HG03196 (cell line): ENCODE measurements around the gene PBOV1.

ENCODE experiments used
- ATAC-seq: cut with Tn5 transposase; IDR thresholded peaks from one replicate; pipeline ENCODE4 v1.9.1; 2021; ENCODE audit not compliant: unreplicated experiment

Gene PBOV1

DNA sequence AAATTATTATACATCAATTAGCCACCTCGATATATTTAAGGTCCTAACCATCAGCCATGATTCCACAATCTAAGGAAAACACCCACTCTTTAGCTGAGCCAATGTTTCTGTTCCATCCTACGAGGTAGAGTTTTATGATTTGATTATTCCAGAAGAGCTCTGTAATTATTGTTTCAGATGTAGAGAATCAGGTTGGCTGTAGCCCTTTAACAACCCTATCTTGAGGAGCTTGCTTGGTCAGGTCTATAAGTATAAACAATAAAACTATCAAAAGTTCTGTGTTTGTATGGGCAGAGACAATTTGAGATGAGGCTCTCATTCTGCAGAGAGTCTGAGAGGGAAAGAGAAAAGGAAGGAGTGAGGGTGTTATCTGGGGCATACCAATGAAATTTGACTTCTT is at the start of gene PBOV1:
Gene PBOV1 (minus strand): TSS at position 43 of the 400 bp plus-strand sequence. CDS start 96 bp downstream, outside the sequence.
- ATAC-seq: no peak

DNA sequence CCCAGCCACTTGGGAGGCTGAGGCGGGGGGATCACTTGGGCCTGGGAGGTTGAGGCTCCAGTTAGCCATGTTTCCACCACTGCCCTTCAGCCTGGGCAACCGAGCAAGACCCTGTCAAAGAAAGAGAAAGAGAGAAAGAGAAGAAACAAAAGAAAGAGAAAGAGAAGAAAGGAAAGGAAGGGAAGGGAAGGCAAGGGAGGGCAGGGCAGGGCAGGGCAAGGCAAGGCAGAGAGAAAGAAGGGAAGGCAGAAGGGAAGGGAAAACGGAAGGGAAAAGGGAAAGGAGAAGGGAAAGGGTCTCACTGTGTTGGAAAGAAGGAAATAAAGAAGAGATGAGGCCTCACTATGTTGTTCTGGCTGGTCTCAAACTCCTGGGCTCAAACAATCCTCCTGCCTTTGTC is 47.8 kb upstream of the PBOV1 start:
- no peak for ATAC-seq

DNA sequence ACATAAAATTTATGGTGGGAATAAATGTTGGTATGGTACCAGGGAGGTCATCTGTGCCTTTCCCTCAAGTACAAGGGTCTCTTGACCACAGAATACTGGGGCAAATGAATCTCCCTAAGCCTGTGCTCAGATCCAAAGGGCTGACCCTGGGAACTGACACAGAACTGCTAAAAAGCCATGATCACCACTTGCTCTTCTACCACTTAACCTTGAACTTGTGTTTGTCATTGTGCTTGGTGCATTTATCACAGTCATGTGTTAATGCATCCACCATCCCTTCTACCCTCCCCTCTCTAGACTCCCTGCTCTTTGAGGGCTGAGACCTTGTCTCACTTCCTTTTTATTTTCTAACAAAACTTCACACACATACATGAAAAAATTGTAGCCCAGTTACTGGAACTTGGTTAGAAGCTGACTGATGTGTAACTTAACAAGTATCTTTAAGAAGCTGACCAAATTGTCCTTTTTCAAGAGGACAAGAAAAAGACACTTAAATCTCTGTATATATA is 46.1 kb upstream of the PBOV1 start:
- no peak for ATAC-seq

DNA sequence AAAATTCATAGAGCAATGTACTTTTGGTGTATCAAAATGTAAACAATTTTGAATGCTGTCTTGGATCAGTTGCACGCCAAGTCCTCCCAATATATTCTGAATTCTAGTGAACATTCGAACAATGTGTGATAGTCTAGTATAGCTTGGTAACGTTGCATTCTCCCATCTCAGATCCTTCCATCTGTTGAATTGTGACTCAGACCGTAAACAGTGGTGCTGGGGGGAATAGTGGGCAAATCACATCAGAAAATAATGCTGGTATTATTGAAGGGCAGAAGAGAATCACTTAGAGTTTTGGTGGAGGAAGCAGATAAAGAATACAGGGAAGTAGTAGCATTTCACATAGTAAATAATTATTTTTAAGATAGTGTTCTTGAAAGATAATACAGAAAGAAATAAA is 45.7 kb upstream of the PBOV1 start:
- no peak for ATAC-seq

DNA sequence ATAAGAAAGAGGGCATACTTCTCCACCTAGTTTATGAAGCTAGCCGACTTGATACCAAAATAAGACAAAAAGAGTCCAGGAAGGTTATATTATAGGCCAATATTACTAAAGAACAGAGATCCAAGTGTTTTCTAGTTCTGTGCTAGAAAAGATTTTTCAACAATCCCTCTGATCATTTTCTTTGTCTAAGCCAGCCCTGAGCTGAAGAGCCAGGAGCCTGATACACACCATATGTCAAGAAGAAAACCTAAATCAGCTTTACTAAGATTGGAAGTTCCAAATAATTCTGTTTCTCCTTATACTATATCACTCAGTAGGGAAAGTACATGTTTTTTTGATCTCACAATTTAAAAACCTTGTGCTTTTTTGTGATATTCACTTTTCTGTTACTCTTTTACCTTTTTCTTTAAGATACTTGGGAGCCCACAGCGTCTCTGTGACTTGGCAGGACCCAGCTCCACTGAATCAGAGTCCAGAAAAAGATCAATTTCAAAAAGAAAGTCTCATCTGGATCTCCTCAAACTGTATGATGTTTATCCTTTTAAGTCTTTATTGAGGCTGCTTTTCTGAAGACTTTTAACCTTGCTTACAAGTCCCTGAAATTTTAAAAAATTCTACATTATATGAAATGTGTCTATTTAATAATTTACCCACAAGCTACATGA is 43.0 kb upstream of the PBOV1 start:
- ATAC-seq: no peak

DNA sequence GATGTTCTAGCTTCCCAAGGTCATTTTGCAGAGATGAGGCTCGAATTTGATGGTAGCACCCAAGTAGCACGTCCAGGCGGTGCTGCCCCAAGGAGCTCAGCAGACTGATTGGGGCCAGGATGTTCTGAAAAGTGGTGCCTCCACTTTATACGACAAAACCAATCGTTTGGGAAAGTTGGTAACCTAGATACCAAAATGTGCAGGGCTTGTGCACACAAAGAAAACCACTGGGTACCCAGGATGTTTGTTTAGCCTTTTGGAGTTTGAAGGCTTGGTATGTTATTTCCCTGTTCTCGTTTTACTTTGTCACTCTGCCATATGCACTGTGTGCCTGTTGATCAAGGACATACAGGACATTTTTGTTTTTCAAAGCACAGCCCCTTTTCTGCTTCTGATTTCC is 40.7 kb upstream of the PBOV1 start:
- no peak for ATAC-seq

DNA sequence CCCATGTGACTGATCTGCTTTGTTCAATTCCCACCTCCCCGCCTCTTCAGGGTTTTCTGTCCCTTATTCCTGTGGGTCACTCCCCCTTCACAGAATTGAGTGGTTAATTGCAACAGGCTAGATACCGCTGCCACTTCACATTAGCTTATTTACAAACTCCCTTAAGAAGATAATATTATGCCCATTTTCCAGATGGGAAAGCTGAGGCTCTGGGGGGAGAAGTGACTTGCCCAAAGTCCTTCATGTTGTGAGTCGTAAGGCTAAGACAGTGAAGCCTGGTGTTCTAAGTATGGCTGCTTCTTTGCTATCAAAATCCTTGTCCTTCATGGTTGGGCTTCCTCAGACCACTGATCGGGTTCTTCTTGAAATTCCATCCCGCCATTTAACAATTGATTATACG is 39.9 kb upstream of the PBOV1 start:
- no peak for ATAC-seq

DNA sequence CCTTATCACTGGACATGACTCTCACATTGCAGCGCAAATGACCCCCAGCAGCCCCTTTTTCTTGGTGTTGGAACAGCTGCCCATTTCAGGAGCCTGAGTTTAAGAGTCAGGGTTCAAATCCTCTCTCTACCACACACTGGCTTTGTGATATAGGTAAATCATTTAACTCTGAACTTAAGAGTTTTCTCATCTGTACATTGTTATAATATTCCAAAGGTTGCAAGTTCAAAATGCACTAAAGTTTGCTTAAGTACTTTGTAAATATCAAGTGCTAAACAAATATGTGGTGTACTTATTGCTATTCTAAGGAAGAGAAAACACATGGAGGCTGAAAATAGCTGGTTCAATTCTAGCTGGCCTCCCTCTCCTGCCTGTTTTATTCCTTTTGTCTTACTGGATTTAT is 39.3 kb upstream of the PBOV1 start:
- ATAC-seq: no peak

DNA sequence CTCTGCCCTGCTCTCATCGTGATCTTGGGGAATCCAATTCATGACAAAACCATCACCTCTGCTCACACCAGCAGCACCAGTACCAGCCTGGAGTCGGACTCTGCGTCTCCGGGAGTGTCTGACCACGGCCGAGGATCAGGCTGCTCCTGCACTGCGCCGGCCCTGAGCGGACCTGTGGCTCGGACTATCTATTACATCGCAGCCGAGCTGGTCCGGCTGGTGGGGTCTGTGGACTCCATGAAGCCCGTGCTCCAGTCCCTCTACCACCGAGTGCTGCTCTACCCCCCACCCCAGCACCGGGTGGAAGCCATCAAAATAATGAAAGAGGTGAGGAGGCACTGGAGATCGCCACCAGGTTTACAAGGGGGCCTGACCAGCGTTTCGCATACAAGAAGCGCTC is 37.2 kb upstream of the PBOV1 start:
- no peak for ATAC-seq

DNA sequence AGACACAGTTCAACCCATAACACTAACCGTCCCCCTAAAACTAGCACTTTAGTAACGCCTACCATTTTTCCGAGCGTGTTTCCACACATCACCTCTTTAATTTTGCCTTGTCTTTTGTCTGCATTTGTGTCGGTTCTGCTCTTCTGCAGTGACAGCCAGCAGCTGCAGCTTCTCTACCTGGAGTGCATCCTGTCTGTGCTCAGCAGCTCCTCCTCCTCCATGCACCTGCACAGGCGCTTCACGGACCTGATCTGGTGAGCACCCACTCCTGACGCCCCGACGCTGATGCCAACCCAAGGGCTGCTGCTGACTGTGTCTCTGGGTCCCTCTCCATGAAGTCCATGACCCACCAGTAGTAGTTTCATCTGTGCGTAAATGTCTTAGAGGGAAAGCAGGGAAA is 35.4 kb upstream of the PBOV1 start:
- no peak for ATAC-seq

DNA sequence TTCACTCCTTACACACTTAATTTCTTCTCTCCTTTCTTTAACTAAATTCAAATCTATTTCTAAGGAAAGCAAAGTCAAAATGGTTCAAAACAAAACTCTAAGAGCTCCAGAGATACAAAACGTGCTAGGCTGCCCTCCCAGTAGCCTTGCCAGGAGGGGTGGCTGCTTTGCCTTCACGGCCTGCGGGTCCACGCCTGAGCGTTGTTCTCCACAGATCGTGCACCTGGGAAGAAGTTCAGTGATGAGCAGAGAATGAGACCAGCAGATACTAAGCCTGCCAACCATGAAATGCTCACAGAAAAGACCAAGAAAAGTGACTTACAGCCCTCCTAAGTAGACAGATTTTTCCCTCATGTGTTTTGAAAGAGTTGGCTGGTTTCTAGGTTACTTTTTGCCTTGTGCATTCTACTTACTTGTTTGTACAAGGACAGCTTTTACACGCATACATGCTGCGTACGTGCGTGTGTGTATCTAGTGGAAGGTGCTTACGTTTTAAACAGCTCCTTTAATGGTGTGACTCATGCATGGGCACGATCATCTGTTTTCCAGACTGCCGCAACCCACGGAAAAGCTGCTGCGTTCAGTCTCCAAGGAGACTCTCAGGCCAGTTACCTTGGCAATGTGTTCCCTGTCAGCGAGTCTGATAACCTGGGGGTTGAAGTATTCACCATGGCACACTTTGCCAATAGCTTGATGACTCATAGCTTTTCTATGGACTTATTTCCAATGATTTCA is 32.4 kb upstream of the PBOV1 start:
- ATAC-seq: no peak

DNA sequence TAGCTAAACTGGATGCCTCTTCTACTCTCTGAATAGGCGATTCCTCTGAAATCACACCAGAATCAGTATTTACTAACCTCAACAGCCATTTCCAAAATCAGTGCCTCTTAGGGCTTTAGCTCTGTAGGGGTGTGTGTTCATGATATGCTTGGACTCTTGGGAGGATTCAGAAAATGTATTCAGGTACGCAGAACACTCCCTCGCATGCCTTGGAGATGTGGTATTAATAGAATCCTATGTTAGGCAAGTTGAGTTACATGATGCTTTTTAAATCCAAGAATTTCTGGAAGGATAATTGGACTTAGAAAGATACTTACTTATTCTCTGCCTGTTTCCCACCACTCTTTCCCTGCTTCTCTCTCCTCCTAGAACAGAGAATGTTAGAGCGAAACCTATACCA is 31.8 kb upstream of the PBOV1 start:
- no peak for ATAC-seq

DNA sequence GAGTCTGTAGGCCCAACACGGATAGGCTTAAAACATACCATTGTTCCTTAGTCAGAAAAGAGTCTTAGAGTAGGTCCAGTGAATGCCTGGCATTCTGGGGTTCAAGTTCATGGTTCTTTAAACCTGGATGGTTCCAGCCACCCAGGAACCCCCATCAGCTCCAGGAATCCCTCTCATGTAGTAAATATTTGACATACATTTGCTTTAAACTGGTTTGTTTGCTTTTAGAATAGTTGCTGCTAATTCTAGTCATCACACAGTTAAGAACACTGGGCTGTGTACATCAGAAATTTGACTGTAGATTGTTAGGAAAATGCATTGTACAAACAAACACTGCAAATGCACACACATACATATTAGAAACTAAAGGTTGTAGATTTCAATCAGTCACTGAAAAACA is 30.6 kb upstream of the PBOV1 start:
- no peak for ATAC-seq

DNA sequence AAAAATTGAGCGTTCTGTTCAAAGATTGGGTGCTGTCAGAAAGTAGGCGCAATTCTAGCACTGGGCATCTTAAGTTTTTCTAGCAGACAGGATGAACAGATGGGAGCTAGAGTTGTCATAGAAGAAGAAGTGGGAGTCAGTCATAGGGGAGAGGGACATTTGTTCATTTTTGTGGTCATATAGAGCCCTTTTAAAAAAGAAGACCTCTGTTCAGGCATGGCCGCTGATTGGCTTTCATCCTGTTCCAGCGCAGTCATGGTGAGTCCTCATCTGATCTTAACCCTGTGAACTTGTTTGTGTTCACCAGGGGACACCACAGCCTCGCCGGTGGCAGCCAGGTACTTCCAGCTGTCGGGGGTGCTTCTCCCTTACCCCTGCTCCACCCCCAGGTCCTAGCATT is 29.7 kb upstream of the PBOV1 start:
- ATAC-seq: no peak

DNA sequence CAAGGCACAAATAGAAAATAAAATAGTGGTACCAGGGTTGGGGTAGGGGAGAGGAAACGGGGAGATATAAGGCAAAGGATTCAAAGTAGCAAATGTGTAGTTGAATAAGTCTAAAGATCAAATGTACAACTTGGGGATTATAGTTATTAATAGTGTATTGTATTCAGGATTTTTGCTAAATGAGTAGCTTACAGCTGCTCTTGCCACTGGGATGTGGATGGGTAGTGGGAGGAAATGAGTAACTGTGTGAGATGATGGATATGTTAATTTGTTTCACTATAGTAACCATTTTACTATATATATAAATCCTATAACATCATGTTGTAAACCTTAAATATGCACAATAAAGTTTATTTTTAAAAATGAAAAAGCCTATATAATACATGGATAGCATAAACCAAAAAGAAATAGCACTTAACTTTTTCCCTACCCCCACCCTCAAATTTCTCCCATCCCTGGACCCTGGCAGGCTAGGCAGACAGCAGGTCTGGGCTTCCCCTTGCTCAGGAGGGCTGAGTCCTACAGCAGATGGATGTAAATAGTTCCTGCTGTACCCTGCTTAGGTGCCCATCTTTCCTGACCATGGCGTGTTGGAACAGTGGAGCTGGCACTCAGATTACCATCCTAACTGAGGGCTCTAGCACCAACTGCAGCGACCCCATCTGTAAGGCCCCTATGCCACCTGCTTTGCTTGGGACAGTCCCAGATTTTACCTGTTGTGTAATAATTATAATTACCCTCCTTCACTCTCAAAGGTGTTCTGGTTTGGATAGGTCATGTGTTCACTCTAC is 28.6 kb upstream of the PBOV1 start:
- no peak for ATAC-seq

DNA sequence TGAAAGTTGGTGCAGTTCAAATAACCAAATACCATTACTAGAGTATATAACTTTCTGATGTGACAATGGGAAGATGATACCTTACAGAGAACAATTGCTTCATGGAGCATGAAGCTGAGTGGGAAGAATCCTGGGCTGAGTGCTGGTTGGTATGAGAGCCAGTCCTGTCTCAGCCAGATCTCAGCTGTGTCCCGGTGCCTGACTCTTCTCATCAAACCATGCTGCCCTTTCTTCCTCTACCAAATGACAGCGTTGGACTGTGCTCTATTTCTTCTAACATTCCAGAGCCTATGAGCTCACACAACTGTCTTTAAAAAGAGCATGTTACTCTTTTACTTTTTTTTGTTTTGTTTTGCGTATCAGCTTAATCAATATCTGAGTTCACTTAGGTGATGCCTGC is 27.5 kb upstream of the PBOV1 start:
- ATAC-seq: no peak

DNA sequence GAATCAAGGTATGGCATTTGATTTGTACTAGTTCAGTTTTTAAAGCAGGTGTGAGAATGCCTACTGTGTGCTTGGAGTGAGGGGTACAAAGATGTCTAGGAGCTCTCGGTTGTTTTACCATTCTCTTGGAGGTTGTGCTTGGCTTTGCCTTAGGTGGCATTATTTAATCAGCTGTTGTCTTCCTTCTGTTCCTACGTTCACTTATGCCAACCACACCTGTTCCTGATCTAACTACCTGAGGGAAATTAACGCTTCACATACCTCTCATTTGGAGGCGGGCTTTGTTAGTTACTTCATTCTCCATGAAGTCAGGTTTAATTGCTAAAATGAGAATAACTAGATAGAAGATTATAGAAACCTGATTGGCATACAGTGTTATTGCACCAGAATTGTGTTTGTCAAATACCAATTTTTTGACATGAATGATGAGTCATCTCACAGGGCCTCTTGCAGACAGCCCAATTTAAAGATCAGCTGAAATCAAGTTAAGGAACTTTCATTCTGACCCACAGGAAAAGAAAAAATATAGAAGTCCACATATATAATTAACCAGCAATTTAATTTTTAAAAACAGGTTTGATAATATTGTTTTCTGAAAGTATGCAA is 24.8 kb upstream of the PBOV1 start:
- ATAC-seq: no peak

DNA sequence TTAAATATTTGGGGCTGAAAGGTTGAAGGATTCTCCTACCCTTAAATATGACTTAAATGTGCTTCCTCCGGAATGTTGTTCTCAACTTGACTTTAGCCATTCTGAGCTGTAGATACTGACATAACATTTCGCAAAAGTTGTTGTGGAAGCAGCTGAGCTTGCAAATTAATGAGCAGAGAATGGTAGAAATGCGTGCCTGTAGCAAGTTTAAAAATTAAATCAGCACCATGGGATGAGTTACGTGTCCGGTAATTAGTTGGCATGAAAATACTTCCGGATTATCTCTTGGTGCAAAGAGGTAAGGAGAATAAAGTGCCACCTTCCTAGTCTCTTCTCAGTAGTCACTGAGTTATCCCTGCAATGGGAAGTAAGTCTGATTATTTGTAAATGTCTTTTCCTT is 23.6 kb upstream of the PBOV1 start:
- ATAC-seq: no peak

DNA sequence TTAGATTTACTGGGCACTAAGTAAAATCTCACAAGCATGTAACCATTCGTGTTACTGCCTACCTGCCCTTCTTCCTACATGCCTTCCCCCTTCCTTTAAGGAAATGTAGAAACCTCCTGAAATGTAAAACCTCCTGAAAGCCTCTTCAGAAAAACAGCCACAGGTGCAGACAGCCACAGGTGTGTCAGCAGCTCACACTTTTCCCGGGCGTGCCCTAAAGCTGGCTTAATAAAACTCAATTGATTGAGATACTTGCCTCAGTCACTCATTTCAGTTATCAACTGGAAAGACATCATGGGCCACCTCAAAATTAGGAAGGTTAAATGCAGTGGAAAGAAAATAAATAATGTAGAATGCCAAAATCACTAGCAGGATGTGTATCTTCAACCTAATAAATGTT is 23.1 kb upstream of the PBOV1 start:
- ATAC-seq: no peak

DNA sequence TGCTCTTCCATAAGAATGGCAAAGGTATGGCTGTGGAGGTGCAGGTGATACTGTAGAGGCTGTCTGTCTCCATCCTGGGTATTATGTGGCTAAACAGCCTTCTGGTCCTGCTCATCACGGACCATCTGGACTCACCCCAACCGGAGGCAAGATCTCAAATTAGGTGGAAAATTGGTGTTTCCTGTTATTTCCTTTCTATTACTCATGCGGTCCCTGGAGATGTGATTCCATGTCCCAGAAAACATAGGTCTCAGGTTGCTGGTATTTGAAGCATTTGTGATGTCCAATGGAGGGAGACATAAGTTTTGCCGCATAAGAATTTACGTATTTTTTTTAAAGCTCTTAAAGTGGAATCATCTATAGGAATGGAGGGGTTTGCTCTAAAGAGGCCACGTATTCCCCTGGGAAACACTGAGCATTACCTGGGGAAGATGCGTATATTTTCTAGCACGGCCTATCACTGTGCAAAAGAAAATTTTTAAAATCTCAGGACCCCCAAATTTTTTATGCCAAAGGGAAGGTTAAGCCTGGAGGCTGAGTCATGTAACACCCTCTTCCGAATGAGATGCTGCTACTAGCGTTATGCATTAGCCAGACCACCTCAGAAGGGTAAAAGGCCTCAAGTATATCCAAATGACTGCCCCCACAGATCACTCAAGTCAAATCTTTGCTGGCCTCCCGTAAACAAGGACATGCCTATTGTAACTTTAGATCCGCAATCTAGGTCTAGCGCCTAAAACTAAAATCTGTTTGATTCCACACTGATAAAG is 22.4 kb upstream of the PBOV1 start:
- ATAC-seq: no peak

DNA sequence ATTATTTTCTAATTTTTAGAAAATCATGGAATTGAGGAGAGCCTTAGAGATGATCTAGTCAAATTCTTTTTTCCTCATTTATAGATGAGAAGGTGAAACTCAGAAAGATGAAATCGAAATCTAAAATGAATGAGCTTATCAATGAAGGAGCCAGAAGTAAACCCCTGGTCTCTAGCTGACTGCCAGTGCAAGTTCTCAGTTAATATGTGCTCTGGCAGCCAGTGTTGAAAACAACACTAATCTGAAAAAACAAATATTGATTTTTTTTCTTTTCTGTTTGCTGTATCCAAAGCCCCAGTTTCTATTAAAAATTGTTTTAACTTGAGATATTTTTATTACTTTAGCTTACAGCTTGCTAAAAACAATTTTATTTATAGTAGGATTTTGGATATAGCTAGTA is 21.5 kb upstream of the PBOV1 start:
- no peak for ATAC-seq
